ENCODE results near the gene RNF126. TPM values are rescaled to one million over a fixed set of nuclear protein-coding genes. Genes with fewer than 3 reads are reported as not detected.
"Not testable (repeated sequence)": the region's sequence is repeated elsewhere in the genome, so short reads cannot be mapped to it uniquely, and the experiment has no call there.

RNF126 gene
- total RNA-seq, 2 donors from 2014 or later = 77.7 to 138 TPM

GRCh38 chr19:641702-642101 is 21.3 kb downstream of the RNF126 start:
- peaks cover 6 to 10% of the 10 kb centered on the region in 2 donors for H3K4me1 Mint-ChIP-seq (ENCODE audit: low read depth in 2 of 2)
- H3K4me3 Mint-ChIP-seq = no peak overlapping the region
- H3K27me3 Mint-ChIP-seq = no peaks in the 10 kb centered on the region
- no peak overlapping the region for H3K27ac Mint-ChIP-seq
- no peaks in the 10 kb centered on the region for H3K36me3 Mint-ChIP-seq
- no peak for ATAC-seq
- H3K9me3 Mint-ChIP-seq = no peaks in the 10 kb centered on the region
- DNase-seq (ENCODE audit: low spot score) = no peak

DNA sequence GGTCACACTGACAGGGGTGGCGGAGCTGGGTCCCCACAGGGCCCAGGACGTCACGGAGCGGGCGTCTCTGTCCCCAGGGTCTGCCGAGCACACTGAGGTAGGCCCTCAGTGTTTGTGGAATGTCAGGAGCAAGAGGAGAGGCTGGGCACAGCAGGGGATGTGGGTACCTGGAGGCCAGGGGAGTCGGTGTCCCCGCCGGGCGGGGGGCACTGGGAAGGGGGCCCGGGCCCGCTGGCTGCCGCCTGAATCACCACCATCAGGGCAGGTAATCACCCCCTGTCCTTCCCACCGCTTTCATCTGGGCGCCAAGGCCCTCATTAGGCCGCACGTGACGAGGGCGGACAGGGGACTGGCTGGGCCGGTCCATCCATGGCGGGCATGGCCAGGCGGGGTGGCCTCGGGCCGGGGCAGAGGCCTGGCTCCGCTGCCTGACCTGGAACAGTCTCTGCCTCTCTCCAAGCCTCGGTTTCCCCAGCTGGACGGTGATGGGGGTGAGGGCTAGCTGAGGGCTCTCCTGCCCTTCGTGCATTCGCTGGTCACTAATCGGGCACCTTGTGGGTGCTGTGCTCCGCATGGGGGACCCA is 22.3 kb downstream of the RNF126 start:
- H3K27me3 Mint-ChIP-seq = no peaks in the 10 kb centered on the region
- no peak overlapping the region for H3K4me3 Mint-ChIP-seq

GRCh38 chr19:640161-640558 is 22.9 kb downstream of the RNF126 start:
- Mint-ChIP-seq H3K4me1 (ENCODE audit: low read depth in 2 of 2) (peaks cover 6 to 10% of the 10 kb centered on the region in 2 donors), H3K27ac (no peak overlapping the region), H3K36me3 (no peaks in the 10 kb centered on the region), H3K9me3 (no peaks in the 10 kb centered on the region), H3K27me3 (no peaks in the 10 kb centered on the region), H3K4me3 (no peak overlapping the region)
- ATAC-seq = no peak
- no peak for DNase-seq (ENCODE audit: low spot score)

More for the DNA sequence above, 22.3 kb downstream of the RNF126 start:
- Mint-ChIP-seq H3K4me1 (ENCODE audit: low read depth in 2 of 2) (peaks cover 6 to 10% of the 10 kb centered on the region in 2 donors), H3K9me3 (no peaks in the 10 kb centered on the region), H3K27ac (no peak overlapping the region), H3K36me3 (no peaks in the 10 kb centered on the region)
- ATAC-seq (no peak), DNase-seq (ENCODE audit: low spot score) (no peak)

GRCh38 chr19:639253-640160 is 23.5 kb downstream of the RNF126 start, which contains the start of gene FGF22:
FGF22 (plus strand) TSS chr19:639879; CDS start chr19:639926, 47 bp downstream.
- H3K27ac Mint-ChIP-seq = peak within 1 kb of the TSS in 1 of 2 donors; percentile 60
- H3K27me3 Mint-ChIP-seq = no peaks in the 10 kb centered on the region
- ATAC-seq (peak; percentile 97 to 98), DNase-seq (ENCODE audit: low spot score) (peak; percentile 96)
- H3K36me3 Mint-ChIP-seq = no peaks in the 10 kb centered on the region
- H3K4me1 Mint-ChIP-seq (ENCODE audit: low read depth in 2 of 2) = peaks cover 6 to 10% of the 10 kb centered on the region in 2 donors
- peak within 1 kb of the TSS; percentile 80 for H3K4me3 Mint-ChIP-seq
- no peaks in the 10 kb centered on the region for H3K9me3 Mint-ChIP-seq

GRCh38 chr19:638906-639252 is 24.1 kb downstream of the RNF126 start:
- Mint-ChIP-seq H3K36me3 (no peaks in the 10 kb centered on the region), H3K4me3 (peak overlapping the region; percentile 80), H3K9me3 (no peaks in the 10 kb centered on the region), H3K4me1 (ENCODE audit: low read depth in 2 of 2) (peaks cover 10 to 12% of the 10 kb centered on the region in 2 donors), H3K27me3 (no peaks in the 10 kb centered on the region), H3K27ac (peak overlapping the region in 1 of 2 donors; percentile 60)
- no peak for DNase-seq (ENCODE audit: low spot score)
- no peak for ATAC-seq

DNA sequence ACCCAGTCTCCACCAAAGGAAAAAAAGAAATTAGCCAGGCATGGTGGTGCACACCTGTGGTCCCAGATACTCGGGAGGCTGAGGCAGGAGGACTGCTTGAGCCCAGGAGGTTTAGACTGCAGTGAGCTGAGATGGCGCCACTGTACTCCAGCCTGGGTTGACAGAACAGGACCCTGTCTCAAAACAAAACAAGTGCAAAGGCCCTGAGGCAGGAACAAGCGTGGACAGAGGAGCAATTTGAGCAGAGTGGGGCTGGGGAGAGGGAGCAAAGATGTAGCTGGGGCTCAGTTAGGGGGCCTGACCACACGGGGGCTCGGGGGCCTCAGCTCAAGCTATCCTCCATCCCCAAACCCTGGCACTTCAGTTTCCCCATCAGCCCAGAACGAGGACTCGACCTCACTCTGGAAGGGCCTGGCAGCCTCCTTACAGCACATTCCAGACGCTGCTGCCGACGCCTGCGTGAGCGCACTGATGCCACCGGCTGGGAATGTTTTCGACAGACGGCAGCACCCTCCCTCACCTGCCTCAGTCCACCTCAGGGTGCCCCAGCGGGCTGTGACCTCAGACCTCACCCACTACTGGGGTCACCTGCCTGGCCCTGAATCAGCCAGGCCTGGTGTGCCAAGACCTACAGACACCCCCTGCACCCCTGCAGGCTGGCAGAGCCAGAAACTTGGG is 27.9 kb downstream of the RNF126 start:
- no peak for DNase-seq (ENCODE audit: low spot score)
- ATAC-seq = no peak
- Mint-ChIP-seq H3K9me3 (no peaks in the 10 kb centered on the region), H3K27me3 (no peaks in the 10 kb centered on the region), H3K27ac (no peak overlapping the region), H3K4me1 (ENCODE audit: low read depth in 2 of 2) (peaks cover 15 to 21% of the 10 kb centered on the region in 2 donors), H3K36me3 (no peaks in the 10 kb centered on the region), H3K4me3 (no peak overlapping the region)

GRCh38 chr19:633786-634639 is 29.0 kb downstream of the RNF126 start:
- Mint-ChIP-seq H3K4me3 (peak overlapping the region; percentile 91), H3K27ac (peak overlapping the region; percentile 82 to 83), H3K27me3 (no peaks in the 10 kb centered on the region), H3K36me3 (no peaks in the 10 kb centered on the region), H3K9me3 (no peaks in the 10 kb centered on the region), H3K4me1 (ENCODE audit: low read depth in 2 of 2) (peaks cover 9 to 16% of the 10 kb centered on the region in 2 donors)
- ATAC-seq (no peak), DNase-seq (ENCODE audit: low spot score) (no peak)

DNA sequence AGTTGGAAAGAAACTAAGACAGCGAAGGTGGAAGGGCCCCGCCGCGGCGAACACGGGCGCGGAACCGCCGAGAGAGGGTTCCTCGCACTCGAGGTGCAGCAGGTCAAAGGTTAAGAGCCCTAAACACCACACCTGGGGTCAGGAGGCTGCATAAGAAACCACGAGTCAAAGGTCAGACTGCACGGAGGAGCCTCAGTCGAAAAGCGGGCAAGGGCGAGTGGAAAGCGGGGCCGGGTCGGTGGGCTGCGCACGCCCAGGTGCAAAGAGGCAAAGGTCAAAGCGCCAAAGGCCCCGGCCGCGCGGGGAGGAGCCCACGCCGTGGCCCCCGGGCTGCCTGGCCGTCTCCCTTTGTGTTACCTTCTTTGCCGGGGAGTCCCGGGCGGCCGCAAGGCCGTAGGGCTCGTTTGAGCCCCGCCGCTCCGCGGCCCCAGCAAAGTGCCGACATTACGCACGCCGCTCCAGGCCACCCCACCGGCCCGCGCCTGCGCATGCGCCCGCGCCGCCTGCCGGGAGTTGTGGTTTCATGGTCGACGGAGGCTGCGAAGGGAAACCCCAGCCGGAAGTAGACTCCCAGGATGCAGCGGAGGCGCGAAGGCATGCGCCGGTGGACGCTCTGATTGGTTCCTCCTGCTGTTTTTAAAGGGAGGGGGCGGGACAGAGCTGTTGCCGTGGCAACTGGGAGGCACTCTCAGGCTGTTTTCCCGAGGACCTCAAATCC is 29.8 kb downstream of the RNF126 start, which contains the start of gene POLRMT:
TSS of gene POLRMT (minus strand) at position 470 of the 718 bp plus-strand sequence. CDS start at position 445, 25 bp downstream.
- Mint-ChIP-seq H3K27ac (peak within 1 kb of the TSS; percentile 82 to 83), H3K27me3 (no peaks in the 10 kb centered on the region), H3K36me3 (no peaks in the 10 kb centered on the region), H3K4me1 (ENCODE audit: low read depth in 2 of 2) (peaks cover 9 to 16% of the 10 kb centered on the region in 2 donors), H3K4me3 (peak within 1 kb of the TSS; percentile 91), H3K9me3 (no peaks in the 10 kb centered on the region)
- peak; percentile 97 to 98 for ATAC-seq
- DNase-seq (ENCODE audit: low spot score) = peak; percentile 98

DNA sequence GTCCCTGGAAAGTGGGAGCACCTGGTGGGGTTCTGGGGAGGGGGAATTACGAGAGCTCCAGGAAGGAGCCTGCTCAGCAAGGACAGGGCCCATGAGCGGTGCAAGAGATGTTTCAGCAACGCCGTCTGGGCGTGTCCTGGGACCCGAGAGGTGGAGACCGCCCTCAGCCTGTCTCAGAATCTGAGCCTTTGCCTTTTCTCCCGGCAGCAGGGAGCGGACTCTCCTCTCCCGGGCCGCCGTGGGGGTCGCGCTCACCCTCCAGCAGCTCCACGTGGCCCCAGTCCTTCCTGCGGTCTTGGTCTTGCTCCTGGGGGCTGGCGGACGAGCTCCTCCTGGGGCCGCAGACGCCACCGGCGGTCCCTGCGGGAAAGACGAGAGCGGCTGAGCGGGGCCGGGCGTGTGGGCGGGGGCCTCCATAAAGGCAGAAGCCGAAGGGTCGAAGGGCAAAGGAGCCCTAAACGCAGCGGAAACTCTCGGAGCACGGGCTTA is 30.4 kb downstream of the RNF126 start:
- Mint-ChIP-seq H3K4me1 (ENCODE audit: low read depth in 2 of 2) (peaks cover 9 to 16% of the 10 kb centered on the region in 2 donors), H3K27me3 (no peaks in the 10 kb centered on the region), H3K4me3 (peak overlapping the region; percentile 91), H3K36me3 (no peaks in the 10 kb centered on the region), H3K9me3 (no peaks in the 10 kb centered on the region), H3K27ac (peak overlapping the region; percentile 82 to 83)
- DNase-seq (ENCODE audit: low spot score) = no peak
- ATAC-seq = peak; percentile 30 to 32

- no peaks in the 10 kb centered on the region for H3K9me3 Mint-ChIP-seq
- H3K36me3 Mint-ChIP-seq = no peaks in the 10 kb centered on the region
- peaks cover 9 to 18% of the 10 kb centered on the region in 2 donors for H3K4me1 Mint-ChIP-seq (ENCODE audit: low read depth in 2 of 2)
- no peak overlapping the region for H3K4me3 Mint-ChIP-seq
- no peak overlapping the region for H3K27ac Mint-ChIP-seq
- no peak for ATAC-seq
- no peaks in the 10 kb centered on the region for H3K27me3 Mint-ChIP-seq
- DNase-seq (ENCODE audit: low spot score) = no peak
These were observed 32.9 kb downstream of the RNF126 start for GRCh38 chr19:629961-630714.

DNA sequence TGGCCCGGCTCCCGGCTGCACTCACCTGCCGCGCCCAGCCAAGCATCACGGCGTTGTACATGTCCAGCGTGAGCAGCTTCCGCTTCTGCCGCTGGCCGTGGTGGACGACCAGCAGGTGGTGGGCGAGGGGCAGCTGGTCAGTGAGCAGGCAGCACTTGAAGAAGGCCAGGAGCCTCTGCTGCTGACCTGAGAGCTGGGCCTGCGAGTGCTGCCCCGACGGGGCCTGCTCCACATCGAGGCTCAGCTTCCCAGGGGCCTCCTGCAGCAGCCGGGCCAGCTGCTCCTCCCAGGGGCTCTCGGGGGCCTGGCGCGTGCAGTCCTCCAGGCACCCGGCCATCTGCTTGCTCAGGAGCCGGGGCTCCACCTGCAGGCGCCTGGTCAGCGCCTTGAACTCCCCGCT is 33.5 kb downstream of the RNF126 start:
- not testable (repeated sequence) for ATAC-seq; H3K9me3 Mint-ChIP-seq; H3K4me3 Mint-ChIP-seq; H3K27ac Mint-ChIP-seq; DNase-seq (ENCODE audit: low spot score); H3K27me3 Mint-ChIP-seq; H3K36me3 Mint-ChIP-seq
- peaks cover 9 to 18% of the 10 kb centered on the region in 2 donors for H3K4me1 Mint-ChIP-seq (ENCODE audit: low read depth in 2 of 2)

DNA sequence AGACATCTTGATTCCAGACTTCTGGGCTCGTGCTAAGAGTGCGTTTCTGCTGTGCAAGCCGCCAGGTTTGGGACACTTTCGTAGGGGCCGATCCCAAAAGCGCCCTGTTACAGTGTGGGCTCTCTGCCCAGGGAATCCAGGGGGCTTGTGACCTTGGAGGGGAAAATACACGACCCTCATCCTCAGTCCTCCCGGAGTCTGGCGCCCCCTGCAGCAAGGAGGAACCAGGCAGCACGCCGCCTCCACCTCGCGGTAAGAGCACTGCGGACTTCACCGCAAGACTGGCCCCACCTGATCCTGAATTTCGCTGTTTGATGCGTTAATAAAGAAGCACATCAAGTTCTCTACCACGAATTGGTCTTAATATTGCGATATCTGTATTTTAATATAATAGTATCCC is 34.8 kb downstream of the RNF126 start:
- no peak for ATAC-seq
- Mint-ChIP-seq H3K36me3 (no peaks in the 10 kb centered on the region), H3K27ac (no peak overlapping the region), H3K4me1 (ENCODE audit: low read depth in 2 of 2) (peaks cover 0 to 10% of the 10 kb centered on the region in 2 donors), H3K4me3 (no peak overlapping the region), H3K27me3 (no peaks in the 10 kb centered on the region), H3K9me3 (no peaks in the 10 kb centered on the region)
- DNase-seq (ENCODE audit: low spot score) = no peak
